Measurements from ENCODE around the gene CXCL8.

The CXCL8 gene

DNA sequence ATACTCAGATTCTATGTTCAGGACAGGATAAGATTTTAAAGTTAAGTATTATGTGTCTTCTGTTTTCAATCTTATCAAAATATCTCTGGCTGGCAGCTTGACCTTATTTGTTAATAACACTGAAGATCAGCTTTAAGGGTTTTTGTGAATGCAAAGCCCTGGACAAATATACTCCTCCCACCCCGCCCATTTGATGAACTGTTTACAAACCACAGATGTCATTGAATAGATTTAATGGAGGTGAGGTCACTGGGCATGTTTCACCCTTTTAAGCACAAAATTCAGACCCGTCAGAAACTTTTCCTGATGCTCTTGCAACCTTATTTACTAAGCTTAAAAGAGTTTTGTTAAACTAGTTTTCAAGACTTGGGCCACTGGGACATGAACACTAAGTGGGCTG is 10.1 kb upstream of the CXCL8 start:
- H3K4ac ChIP-seq (ENCODE audit: low read length), result no peak overlapping the region
- H3K18ac ChIP-seq (ENCODE audit: low read length), result no peak overlapping the region
- no peaks in the 10 kb centered on the region for H3K27me3 ChIP-seq (ENCODE audit: control insufficient read depth in 3 of 3, insufficient read depth in 3 of 3, low read depth in 1 of 3, low read length in 3 of 3)
- no peak overlapping the region for H2AK5ac ChIP-seq (ENCODE audit: low read depth, low read length)
- H3K36me3 ChIP-seq (replicated peaks in 1 of 2; ENCODE audit: control insufficient read depth in 2 of 2, insufficient read depth in 2 of 2, low read length in 2 of 2), result no peaks in the 10 kb centered on the region
- H2BK12ac ChIP-seq (ENCODE audit: low read length), result no peak overlapping the region
- H3K14ac ChIP-seq (ENCODE audit: low read length), result no peak overlapping the region
- H2BK120ac ChIP-seq (ENCODE audit: low read depth, low read length), result no peak overlapping the region
- no peak overlapping the region for H4K8ac ChIP-seq (ENCODE audit: low read depth, low read length)
- no peak overlapping the region for H2BK5ac ChIP-seq (ENCODE audit: low read length)
- H3K9me3 ChIP-seq (replicated peaks in 1 of 2; ENCODE audit: control insufficient read depth in 2 of 2, insufficient read depth in 1 of 2, low read depth in 1 of 2, low read length in 2 of 2), result no peaks in the 10 kb centered on the region
- H4K91ac ChIP-seq (ENCODE audit: low read depth, low read length, poor library complexity), result no peak overlapping the region
- DNase-seq (ENCODE audit: low spot score), result no peak
- no peak overlapping the region for H3K9ac ChIP-seq (ENCODE audit: low read depth, low read length, poor library complexity)
- H2AFZ ChIP-seq (ENCODE audit: low read length), result no peak overlapping the region
- H2BK15ac ChIP-seq (ENCODE audit: low read length), result no peak overlapping the region
- H3K79me1 ChIP-seq (ENCODE audit: low read depth, low read length), result no peaks in the 10 kb centered on the region
- no peak overlapping the region for H3K23ac ChIP-seq (ENCODE audit: low read depth, low read length, poor library complexity)
- H3K4me2 ChIP-seq (ENCODE audit: insufficient read depth, low read length, poor library complexity, severe bottlenecking), result no peak overlapping the region
- no peak overlapping the region for H3K4me3 ChIP-seq (ENCODE audit: low read length in 2 of 2)
- no peaks in the 10 kb centered on the region for H3K4me1 ChIP-seq (ENCODE audit: control insufficient read depth in 2 of 2, insufficient read depth in 1 of 2, low read depth in 1 of 2, low read length in 2 of 2)
- no CpG with 5 or more reads among the region's 2 CpGs for whole genome bisulfite sequencing, 2 donors (ENCODE audit: extremely low coverage in 2 of 2, insufficient read length in 2 of 2, insufficient replicate concordance in 1 of 2)
- H3K27ac ChIP-seq (replicated peaks; ENCODE audit: low read length), result no peak overlapping the region

DNA sequence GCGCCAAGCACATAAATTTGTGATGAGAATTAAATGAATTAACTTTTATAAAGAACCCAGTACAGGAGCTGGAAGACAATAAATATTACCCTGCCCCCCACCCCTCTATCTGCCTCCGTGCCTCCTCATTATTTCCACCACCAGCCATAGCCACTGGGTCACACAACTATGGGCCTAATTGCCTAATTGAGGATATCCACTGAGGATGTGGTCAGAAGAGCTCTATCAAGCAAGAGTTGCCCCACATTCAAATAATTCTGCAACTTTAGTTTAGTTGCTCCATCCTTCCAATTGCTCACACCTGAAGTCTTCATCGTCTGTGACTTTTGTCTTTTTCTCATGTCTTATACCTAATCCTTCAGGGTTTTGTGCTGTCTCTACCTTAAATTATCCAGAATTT is 9.5 kb upstream of the CXCL8 start:
- H2AK5ac ChIP-seq (ENCODE audit: low read depth, low read length), result no peak overlapping the region

GRCh38 chr4:73731968-73732610 is 8.3 kb upstream of the CXCL8 start:
- no peaks in the 10 kb centered on the region for H3K36me3 ChIP-seq (replicated peaks in 1 of 2; ENCODE audit: control insufficient read depth in 2 of 2, insufficient read depth in 2 of 2, low read length in 2 of 2)
- no peaks in the 10 kb centered on the region for H3K4me1 ChIP-seq (ENCODE audit: control insufficient read depth in 2 of 2, insufficient read depth in 1 of 2, low read depth in 1 of 2, low read length in 2 of 2)
- no peaks in the 10 kb centered on the region for H3K79me1 ChIP-seq (ENCODE audit: low read depth, low read length)
- H2BK5ac ChIP-seq (ENCODE audit: low read length), result no peak overlapping the region
- DNase-seq (ENCODE audit: low spot score), result no peak
- H3K9ac ChIP-seq (ENCODE audit: low read depth, low read length, poor library complexity), result no peak overlapping the region
- no peak overlapping the region for H3K18ac ChIP-seq (ENCODE audit: low read length)
- no peaks in the 10 kb centered on the region for H3K27me3 ChIP-seq (ENCODE audit: control insufficient read depth in 3 of 3, insufficient read depth in 3 of 3, low read depth in 1 of 3, low read length in 3 of 3)
- H3K23ac ChIP-seq (ENCODE audit: low read depth, low read length, poor library complexity), result no peak overlapping the region
- H3K4me2 ChIP-seq (ENCODE audit: insufficient read depth, low read length, poor library complexity, severe bottlenecking), result no peak overlapping the region
- no peak overlapping the region for H2BK15ac ChIP-seq (ENCODE audit: low read length)
- no peak overlapping the region for H4K91ac ChIP-seq (ENCODE audit: low read depth, low read length, poor library complexity)
- H4K8ac ChIP-seq (ENCODE audit: low read depth, low read length), result no peak overlapping the region
- no peak overlapping the region for H2AK5ac ChIP-seq (ENCODE audit: low read depth, low read length)
- no peak overlapping the region for H2BK120ac ChIP-seq (ENCODE audit: low read depth, low read length)
- no CpG with 5 or more reads among the region's 8 CpGs for WGBS, 2 donors (ENCODE audit: extremely low coverage in 2 of 2, insufficient read length in 2 of 2, insufficient replicate concordance in 1 of 2)
- H3K27ac ChIP-seq (replicated peaks; ENCODE audit: low read length), result no peak overlapping the region
- no peak overlapping the region for H2BK12ac ChIP-seq (ENCODE audit: low read length)
- no peak overlapping the region for H3K4ac ChIP-seq (ENCODE audit: low read length)
- no peak overlapping the region for H2AFZ ChIP-seq (ENCODE audit: low read length)
- no peak overlapping the region for H3K14ac ChIP-seq (ENCODE audit: low read length)
- no peak overlapping the region for H3K4me3 ChIP-seq (ENCODE audit: low read length in 2 of 2)
- H3K9me3 ChIP-seq (replicated peaks in 1 of 2; ENCODE audit: control insufficient read depth in 2 of 2, insufficient read depth in 1 of 2, low read depth in 1 of 2, low read length in 2 of 2), result no peaks in the 10 kb centered on the region

More for the DNA sequence above, 9.5 kb upstream of the CXCL8 start:
- H3K79me1 ChIP-seq (ENCODE audit: low read depth, low read length), result no peaks in the 10 kb centered on the region
- H3K4me3 ChIP-seq (ENCODE audit: low read length in 2 of 2), result no peak overlapping the region
- H3K4me2 ChIP-seq (ENCODE audit: insufficient read depth, low read length, poor library complexity, severe bottlenecking), result no peak overlapping the region
- H3K36me3 ChIP-seq (replicated peaks in 1 of 2; ENCODE audit: control insufficient read depth in 2 of 2, insufficient read depth in 2 of 2, low read length in 2 of 2), result no peaks in the 10 kb centered on the region
- no peak overlapping the region for H3K14ac ChIP-seq (ENCODE audit: low read length)
- H4K8ac ChIP-seq (ENCODE audit: low read depth, low read length), result no peak overlapping the region
- no peak overlapping the region for H4K91ac ChIP-seq (ENCODE audit: low read depth, low read length, poor library complexity)
- no peak for DNase-seq (ENCODE audit: low spot score)
- no CpG with 5 or more reads among the region's 3 CpGs for WGBS, 2 donors (ENCODE audit: extremely low coverage in 2 of 2, insufficient read length in 2 of 2, insufficient replicate concordance in 1 of 2)
- no peak overlapping the region for H3K27ac ChIP-seq (replicated peaks; ENCODE audit: low read length)
- no peaks in the 10 kb centered on the region for H3K9me3 ChIP-seq (replicated peaks in 1 of 2; ENCODE audit: control insufficient read depth in 2 of 2, insufficient read depth in 1 of 2, low read depth in 1 of 2, low read length in 2 of 2)
- no peak overlapping the region for H2BK12ac ChIP-seq (ENCODE audit: low read length)
- no peak overlapping the region for H3K18ac ChIP-seq (ENCODE audit: low read length)
- no peak overlapping the region for H2BK5ac ChIP-seq (ENCODE audit: low read length)
- no peak overlapping the region for H3K4ac ChIP-seq (ENCODE audit: low read length)
- no peaks in the 10 kb centered on the region for H3K4me1 ChIP-seq (ENCODE audit: control insufficient read depth in 2 of 2, insufficient read depth in 1 of 2, low read depth in 1 of 2, low read length in 2 of 2)
- H3K23ac ChIP-seq (ENCODE audit: low read depth, low read length, poor library complexity), result no peak overlapping the region
- no peaks in the 10 kb centered on the region for H3K27me3 ChIP-seq (ENCODE audit: control insufficient read depth in 3 of 3, insufficient read depth in 3 of 3, low read depth in 1 of 3, low read length in 3 of 3)
- no peak overlapping the region for H2BK120ac ChIP-seq (ENCODE audit: low read depth, low read length)
- no peak overlapping the region for H2AFZ ChIP-seq (ENCODE audit: low read length)
- H3K9ac ChIP-seq (ENCODE audit: low read depth, low read length, poor library complexity), result no peak overlapping the region
- H2BK15ac ChIP-seq (ENCODE audit: low read length), result no peak overlapping the region

DNA sequence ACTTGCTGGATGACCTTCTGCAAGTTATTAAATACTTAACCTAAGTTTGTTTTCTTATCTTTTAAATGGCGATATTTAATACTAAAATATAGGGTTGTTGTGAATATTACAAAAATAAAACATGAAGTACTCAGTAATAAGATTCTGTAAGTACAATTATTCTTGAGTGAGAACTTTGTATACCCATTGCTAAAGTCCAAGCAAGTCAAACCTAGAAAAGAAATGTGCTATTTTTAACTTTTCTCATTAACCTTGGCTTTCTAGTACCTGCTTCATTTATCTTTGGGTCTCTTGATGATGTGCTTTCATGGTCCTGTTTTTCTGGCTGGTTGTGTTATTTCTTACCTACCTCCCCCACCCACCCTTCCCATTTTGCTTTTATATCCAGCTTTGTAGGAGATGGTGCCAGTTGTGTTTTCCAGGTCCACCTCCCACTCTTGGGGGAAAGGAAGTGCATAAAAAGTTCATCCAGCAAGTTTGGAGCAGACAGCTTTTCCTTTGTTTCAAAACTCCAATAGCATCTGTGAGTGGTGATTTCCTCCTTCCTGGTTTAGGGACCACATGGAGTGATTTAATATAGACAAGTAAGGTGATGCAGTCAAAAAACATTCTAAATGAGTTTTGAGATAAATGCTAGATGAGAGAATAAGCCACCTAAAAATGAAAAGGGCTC is 7.5 kb upstream of the CXCL8 start:
- Histone ChIP-seq H2AK5ac (ENCODE audit: low read depth, low read length) (no peak overlapping the region), H3K27me3 (ENCODE audit: control insufficient read depth in 3 of 3, insufficient read depth in 3 of 3, low read depth in 1 of 3, low read length in 3 of 3) (no peaks in the 10 kb centered on the region), H3K23ac (ENCODE audit: low read depth, low read length, poor library complexity) (no peak overlapping the region), H3K14ac (ENCODE audit: low read length) (no peak overlapping the region), H3K36me3 (replicated peaks in 1 of 2; ENCODE audit: control insufficient read depth in 2 of 2, insufficient read depth in 2 of 2, low read length in 2 of 2) (no peaks in the 10 kb centered on the region), H2BK120ac (ENCODE audit: low read depth, low read length) (no peak overlapping the region), H3K4me3 (ENCODE audit: low read length in 2 of 2) (no peak overlapping the region), H2BK15ac (ENCODE audit: low read length) (no peak overlapping the region), H2BK5ac (ENCODE audit: low read length) (no peak overlapping the region), H3K18ac (ENCODE audit: low read length) (no peak overlapping the region), H4K8ac (ENCODE audit: low read depth, low read length) (no peak overlapping the region), H3K9ac (ENCODE audit: low read depth, low read length, poor library complexity) (no peak overlapping the region), H2BK12ac (ENCODE audit: low read length) (no peak overlapping the region), H3K79me1 (ENCODE audit: low read depth, low read length) (no peaks in the 10 kb centered on the region), H2AFZ (ENCODE audit: low read length) (no peak overlapping the region), H3K4me2 (ENCODE audit: insufficient read depth, low read length, poor library complexity, severe bottlenecking) (no peak overlapping the region), H3K4me1 (ENCODE audit: control insufficient read depth in 2 of 2, insufficient read depth in 1 of 2, low read depth in 1 of 2, low read length in 2 of 2) (no peaks in the 10 kb centered on the region), H3K9me3 (replicated peaks in 1 of 2; ENCODE audit: control insufficient read depth in 2 of 2, insufficient read depth in 1 of 2, low read depth in 1 of 2, low read length in 2 of 2) (no peaks in the 10 kb centered on the region), H3K27ac (replicated peaks; ENCODE audit: low read length) (no peak overlapping the region), H3K4ac (ENCODE audit: low read length) (no peak overlapping the region), H4K91ac (ENCODE audit: low read depth, low read length, poor library complexity) (no peak overlapping the region)
- DNase-seq (ENCODE audit: low spot score), result no peak
- no CpG with 5 or more reads among the region's 1 CpG for WGBS, 2 donors (ENCODE audit: extremely low coverage in 2 of 2, insufficient read length in 2 of 2, insufficient replicate concordance in 1 of 2)
